GM12872 (cell line): ENCODE measurements around the gene RASL10B.

ENCODE experiments used
- CTCF ChIP-seq: IDR thresholded peaks from 3 replicates; pipeline ENCODE4 v1.5.1; 2011; ENCODE audit warnings: low read depth, mild to moderate bottlenecking, low read length, moderate library complexity; ENCODE audit not compliant: insufficient read depth

RASL10B gene

GRCh38 chr17:35723735-35724134, 7.7 kb upstream of the RASL10B start:
- TF ChIP-seq CTCF, result no peak

GRCh38 chr17:35725058-35725457, 6.4 kb upstream of the RASL10B start:
- no peak for TF ChIP-seq CTCF

- no peak for TF ChIP-seq CTCF
These were observed 5.7 kb upstream of the RASL10B start for GRCh38 chr17:35725802-35726126.

GRCh38 chr17:35726127-35726952, 5.1 kb upstream of the RASL10B start:
- no peak for TF ChIP-seq CTCF

- no peak for TF ChIP-seq CTCF
These were observed 4.4 kb upstream of the RASL10B start for GRCh38 chr17:35726953-35727460.

- TF ChIP-seq CTCF, result no peak
These were observed 3.8 kb upstream of the RASL10B start for GRCh38 chr17:35727635-35728034.

- TF ChIP-seq CTCF, result no peak
These were observed 2.9 kb upstream of the RASL10B start for GRCh38 chr17:35728551-35728950.
